NCI-H345 treated with DMSO at 0.1 percent for 48 hours (cell line): ENCODE measurements around the gene CMTM2.
"Not testable (repeated sequence)": the region's sequence is repeated elsewhere in the genome, so short reads cannot be mapped to it uniquely, and the experiment has no call there.

Experiments
- DNase-seq: peaks from one replicate; lab custom pipeline; 2025; ENCODE audit not compliant: unreplicated experiment; lab: John Stamatoyannopoulos, UW

Gene CMTM2

DNA sequence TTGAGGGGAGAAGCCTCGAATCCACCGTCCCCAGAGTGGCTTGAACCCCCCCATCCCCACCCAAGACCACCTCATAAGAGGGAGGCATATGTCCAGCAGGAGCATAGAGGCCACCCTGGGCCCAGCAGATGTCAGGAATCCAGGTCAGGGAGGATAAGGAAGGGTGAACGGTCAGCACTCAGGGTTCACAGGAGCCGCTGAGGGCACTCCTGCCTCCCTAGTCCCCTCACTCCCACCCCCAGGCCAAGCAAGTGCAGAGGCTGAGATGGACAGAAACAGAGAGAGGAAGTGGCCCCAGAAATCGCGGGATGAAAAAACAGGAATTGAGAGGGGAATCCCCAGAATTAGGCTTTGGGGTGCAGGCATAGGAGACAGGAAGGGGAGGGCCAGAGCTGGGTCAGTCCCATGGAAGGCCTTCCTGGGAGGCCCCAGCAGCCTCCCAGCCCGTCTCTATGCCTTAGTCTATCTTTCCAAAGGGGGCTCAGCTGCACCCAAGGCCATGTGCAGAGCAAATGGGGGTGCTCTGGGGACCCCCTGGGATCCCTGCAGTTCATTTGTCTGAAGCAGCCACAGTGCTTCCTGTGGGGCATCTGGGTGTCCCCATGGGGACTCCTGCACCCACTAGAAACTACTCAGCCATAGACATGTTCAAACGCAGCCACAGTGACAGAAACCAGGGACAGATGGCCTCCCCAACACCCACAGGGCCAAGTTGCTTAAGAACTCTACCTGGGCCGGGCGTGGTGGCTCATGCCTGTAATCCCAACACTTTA, 26.9 kb downstream of the CMTM2 start:
- DNase-seq, result no peak

DNA sequence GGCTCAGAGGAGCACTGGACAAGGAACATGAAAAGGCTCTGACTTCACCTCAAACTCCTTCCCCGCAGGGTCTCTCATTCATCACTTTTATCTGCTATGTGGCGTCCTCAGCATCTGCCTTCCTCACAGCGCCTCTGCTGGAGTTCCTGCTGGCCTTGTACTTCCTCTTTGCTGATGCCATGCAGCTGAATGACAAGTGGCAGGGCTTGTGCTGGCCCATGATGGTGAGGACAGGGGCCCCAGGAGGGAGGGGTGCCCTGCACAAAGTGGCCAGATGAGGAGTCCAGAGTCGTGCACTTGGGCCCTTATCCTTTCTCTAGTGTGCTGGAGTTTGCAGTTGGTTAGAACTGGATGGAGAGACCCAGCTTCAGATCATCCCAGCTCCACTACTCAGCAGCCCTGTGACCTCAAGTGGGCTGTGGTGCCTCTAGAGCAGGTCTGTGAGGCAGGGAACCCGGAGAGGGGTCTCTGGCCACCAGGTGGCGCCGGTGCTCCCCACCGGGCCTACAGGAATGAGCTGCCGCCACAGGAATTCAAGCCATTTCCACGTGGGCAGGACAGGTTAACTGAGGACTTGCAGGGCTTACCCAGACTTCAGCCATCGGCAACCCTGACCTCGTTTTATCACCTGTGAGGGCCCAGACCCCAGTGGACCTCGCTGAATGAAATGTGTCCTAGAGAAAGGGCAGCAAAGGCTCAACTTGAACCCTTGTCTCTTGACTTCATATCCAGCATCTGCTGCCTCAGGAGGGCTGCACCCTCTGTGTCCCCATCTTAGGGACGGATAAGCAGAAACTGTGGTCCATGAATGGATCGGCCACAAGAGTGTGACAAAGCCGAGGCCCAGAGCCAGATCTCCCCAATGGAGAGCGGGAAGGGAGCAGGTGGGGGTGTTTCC, 29.2 kb downstream of the CMTM2 start:
- peak; percentile 12 for DNase-seq

DNA sequence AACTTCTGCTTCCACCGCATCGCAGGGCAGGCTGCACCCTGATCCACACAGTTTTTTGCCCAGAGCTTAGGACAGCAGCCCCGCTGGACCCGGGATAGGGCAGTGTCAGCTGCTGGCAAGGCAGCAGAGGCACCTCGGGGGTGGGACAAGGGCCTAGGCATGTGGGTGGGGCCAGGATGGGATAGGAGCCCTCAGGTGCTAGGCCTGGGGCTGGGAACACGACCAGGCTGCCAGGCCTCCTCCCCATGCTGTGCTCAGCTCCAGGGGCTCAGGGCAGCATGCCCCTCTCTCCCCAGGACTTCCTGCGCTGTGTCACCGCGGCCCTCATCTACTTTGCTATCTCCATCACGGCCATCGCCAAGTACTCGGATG, 29.9 kb downstream of the CMTM2 start:
- no peak for DNase-seq

DNA sequence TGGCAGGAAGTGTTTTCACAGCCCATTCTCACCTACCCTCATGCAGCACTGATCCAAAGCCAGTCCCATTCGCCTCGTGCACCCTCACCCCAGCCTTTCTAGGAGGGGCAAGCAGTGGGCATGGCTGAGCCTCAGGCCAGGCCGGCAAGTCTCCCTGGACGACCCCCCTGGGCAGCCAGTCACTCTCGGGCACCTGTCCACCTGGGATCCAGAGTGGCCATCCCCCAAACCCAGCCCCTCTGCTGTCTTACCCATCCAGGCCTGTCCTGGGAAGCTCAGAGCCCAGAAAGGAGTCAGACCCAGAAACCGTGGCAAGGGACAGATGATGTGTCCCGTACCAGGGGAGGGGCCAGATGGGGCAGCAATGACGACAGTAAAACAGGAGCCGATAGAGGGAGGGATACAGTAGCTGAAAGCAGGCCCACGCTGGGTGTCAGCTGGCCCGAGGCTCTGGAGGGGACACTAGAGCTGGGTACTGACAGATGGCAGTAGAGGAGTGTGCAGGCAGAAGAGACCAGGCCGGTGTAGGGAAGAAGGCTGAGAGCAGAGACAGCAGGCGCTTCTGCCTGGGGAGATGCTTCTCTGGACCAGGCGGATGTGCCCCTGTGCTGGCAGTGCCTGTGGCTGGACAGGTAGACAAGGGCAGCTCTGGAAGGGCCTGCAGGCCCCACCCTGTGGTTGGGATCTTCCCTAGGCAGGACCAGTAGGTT, 31.0 kb downstream of the CMTM2 start:
- DNase-seq, result no peak

DNA sequence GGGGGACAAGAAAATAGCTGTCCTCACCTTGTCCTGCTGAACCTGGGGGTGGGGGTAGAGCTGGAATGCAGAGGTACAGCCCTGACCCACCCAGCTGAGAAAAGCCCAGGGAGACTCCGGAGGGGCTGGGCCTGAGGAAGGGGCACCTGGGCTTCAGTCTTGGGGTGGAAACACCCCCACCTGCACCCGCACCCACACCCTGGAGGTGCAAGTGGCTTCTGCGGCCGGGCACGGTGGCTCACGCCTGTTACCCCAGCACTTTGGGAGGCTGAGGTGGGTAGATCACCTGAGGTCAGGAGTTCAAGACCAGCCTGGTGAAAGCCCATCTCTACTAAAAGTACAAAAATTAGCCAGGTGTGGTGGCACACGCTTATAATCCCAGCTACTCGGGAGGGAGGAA, 32.6 kb downstream of the CMTM2 start:
- DNase-seq, result not testable (repeated sequence)

DNA sequence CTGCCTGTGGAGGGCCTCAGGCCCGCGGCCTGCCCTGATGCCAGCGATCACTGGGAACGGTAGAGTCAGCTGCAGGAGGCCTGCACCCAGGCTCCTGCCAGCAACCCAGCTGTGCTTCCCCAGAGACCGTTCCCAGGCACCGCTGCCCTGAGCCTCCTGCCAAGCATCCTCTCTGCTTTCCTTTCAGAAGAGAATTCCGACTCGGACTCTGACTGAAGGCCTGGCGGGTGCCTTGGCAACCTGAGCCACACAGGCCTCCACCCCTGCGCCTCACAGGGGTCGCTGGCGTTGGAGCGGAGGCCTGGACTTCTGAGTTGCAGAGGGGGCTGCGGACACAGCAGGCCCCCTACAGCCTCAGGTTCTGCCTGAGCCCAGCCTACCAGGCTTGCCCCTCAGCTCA, 33.2 kb downstream of the CMTM2 start:
- DNase-seq, result no peak

DNA sequence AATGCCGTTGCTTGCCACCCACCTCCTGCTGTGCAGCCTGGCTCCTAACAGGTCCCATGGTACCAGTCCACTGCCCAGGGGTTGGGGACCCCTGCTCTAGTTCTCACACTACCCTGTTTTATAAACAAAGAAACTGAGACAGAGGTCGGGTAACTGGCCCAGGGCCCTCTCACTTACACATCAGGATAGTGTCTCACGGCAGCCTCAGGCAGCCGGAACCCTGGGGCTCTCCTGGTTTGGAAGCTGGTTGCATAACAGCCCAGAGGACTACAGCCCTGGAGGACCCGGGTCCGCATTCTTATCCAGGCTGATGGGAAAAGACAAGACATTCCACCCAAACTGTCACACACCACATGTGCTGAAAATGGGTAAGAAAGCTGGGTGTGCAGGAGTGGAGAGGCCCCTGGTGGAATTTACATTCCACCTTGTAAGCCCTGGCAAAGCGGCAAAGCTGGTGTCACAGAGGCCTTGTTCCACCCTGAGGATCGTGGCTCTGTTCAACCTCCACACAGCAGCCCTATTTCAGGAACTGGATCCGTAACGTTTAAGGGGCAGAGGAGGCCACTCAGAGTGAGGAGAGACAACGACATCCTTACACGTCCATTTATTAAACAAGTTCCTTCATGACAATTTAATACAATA, 35.0 kb downstream of the CMTM2 start:
- DNase-seq, result no peak

DNA sequence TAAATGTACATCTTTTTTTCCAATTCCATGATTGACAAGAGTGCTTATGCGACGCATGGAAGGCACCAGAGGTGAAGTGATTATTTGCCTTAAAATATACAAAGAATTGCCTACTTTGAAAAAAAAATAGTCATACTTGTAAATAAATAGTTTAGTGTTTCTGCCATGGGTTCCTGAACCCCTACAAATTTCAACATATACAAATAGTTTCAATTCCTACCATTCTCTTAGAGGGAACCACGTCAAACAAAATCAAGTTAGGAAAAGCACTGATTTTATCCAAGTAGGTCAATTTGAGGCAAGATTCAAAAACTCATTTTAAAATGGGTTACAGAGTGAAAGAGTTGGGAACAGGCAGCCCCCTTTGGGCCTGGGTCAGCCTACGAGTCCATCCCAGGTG, 36.9 kb downstream of the CMTM2 start:
- DNase-seq, result no peak

DNA sequence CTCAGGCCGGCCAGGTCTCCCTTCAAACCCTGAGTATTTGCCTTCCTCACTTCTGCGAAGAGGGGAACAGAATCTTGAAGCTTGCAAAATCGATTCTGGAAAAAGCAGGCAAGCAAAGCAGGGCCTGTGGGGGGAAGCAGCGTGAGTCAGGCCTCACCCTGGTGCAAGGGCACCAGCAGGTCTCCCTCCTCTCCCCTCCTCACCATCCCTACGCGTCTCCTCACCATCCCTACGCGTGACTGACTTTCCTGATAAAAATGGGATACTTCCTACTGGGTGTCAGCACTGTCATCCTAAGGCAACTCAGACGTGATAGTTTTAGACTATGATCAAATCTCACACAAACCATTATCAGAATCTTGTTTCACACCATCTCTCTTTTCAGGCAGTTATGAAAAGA, 37.3 kb downstream of the CMTM2 start:
- no peak for DNase-seq

DNA sequence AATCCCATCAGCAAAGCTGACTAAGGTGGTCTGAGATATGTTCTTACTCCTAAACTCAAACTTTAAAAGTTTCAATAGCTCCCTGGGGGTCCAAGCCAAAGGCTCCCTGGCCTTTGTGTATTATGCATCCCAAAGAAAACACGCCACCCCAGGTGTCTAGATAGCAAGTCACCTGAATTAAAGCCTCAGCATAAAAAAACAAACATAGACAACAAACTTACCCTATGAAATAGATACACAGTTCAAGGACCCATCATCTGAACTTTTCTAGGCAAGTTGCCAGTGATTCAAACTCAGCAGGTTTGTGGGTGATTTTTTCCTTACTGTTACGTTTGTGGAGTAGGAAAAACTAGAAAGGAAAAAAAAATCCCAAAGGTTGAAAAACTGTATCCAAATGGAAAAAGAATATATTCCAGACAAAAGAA, 37.8 kb downstream of the CMTM2 start:
- DNase-seq, result no peak

DNA sequence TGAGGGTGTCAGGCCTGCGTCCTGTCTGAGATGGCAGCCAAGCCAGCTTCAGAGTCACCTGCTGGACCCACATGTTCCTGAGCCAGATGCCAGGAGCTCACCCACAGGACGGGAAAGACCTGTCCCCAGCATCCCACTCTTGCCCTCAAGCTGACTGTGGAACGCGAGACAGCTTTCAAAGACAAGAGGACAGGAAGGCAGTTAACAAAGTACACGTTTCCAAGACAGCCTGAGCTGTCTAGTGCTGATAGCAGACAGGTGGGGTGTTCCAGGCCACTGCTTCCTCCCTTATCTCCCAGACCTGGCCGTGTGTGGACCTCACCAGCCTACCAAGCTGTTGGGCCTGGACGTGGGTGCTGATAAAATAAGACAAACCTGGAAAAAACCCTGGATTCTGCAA, 38.5 kb downstream of the CMTM2 start:
- no peak for DNase-seq

DNA sequence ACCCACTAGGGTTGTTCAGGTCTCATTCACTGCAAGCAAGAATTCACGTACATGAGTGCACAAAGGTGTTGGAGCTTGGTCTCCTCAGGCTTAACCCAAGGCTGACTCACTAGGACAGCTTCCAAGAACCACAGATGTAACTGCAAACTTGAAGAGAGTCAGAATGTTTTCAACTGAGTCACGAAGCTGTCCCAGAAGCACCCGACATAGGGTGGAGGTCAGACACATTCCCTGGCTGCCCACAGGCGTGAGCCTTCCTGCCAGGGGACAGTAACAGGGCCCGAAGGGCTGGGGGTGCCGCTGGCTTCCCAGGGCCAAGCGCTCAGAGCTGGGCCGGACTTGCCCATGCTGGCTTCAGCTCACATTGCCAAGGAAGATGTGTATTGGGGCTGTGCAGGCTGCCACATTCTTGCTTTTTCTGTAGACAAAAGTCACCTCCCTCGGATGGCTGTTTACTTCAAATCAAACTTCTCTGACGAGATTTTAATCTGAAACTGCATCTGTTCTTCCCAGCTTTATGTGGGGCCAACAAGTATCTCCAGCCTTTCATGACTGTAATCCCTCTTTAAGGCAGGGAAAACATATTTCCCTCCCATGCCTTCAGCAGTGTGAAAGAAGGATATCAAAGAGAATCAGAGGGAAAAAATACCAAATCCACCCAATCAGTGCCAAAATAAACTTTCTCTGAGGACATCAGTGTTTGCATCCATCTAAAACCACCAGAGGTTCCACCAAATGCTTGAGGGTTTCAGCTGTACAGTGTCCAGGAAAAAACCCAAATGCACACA, 39.5 kb downstream of the CMTM2 start:
- no peak for DNase-seq

DNA sequence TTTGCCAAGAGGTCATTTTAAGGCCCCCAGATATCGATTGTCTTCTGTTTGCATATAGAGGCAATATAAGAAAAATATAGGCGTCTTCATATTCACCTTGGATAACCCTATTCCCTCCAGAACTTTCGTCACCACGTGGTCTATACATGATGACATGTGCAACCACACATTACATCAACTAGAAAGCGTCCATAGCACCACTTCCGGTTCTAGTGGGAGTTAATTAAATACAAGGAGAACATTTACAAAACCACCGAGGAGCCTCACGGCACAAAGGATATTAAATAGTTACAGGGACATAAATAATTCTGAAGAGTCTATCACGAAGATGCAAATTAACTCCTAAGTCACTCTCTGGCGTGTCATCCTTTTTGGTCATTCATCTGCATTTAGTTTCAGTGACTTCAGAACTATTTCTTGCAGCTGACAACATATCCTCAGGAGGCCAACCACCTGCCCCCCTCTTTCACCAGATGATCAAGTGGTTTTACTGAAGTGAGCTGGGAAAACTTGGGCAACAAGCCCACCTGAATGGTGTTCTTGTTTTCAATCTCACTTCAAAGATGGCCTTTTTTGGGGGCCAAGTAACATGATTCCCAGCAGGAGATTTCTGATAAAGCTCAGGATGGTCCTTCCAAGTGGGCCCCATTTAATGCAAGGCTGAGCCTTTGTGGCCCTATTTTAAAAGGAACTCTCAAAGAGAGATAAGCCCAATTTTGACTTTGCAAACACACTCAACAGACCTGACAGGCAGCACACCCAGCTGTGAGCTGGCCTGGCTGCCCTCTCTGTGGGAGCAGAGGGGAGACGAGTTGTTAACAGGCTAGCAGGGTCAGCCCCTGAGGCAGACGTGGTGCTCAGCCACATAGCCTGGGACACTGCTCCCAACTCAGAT, 40.5 kb downstream of the CMTM2 start:
- DNase-seq, result no peak

DNA sequence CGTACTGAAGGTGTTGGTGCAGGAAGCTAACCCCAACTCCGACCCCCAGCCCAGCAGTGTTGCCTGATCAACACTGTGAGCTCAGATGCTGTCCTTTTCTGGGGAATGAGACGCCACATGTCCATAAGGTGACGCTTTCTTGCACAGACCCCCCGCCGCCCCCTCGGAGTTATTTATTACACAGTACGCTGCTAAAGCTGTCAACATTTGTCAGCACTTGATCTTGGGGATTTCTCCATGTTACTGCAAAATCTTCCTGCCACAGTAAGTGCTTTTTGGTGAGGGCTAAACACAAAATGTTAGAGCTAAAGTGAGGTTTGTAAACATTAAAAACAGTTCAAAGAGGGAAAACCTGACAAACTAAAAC, 41.1 kb downstream of the CMTM2 start:
- DNase-seq, result no peak

DNA sequence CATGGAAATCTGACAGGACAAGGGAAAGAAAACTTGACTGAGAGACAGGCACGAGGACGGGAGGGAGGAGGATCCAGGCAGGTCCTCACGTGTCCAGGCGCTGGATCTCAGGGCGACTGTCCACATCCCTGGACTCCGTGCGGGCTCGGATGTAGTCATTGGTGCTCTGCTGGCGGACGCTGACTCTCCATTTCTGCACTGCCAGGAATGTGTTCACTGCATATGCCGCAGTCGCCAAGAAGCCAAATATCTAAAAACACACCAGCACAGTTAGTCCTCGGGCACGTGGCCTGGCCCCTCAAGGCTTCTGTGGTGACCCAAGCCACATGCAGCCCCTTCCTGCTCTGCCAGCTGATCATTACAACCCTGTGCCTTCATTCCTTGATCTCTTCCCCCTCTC, 42.7 kb downstream of the CMTM2 start:
- DNase-seq, result no peak

DNA sequence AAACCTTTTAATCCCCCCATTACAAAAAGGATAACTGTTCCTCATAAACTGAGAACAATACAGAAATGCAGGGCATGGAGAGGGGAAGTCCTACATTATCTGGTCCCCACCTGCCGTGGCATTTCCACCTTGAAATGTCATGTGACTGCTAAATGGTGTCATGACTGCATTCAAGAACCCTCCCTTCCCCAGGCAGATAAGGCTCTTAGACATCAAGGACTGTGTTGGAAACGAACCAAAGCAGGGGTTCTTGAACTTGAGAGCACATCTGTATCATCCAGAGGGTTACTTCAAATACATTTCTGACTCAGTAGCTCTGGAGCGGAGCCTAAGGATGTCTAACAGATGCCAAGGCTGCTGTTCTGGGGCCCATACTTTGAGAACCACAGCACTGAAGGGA, 43.6 kb downstream of the CMTM2 start:
- no peak for DNase-seq

DNA sequence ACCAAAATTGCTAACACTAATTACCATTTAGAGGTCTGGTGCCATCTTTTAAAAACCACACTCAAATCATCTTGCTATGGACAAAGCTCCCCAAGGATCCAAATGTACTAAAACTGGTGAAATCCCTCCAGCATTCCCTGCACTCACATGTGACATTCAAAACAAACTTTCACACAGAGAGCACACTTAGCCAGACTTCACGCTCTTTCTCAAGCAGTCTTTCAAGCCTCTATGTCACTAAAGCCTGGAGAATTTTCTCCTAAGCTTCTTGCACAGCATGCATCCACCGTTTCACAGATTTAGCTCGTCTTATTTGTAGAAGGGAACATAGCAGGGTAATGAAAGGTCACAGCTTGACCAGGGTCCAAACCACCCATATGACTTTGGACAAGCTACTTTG, 44.5 kb downstream of the CMTM2 start:
- no peak for DNase-seq

DNA sequence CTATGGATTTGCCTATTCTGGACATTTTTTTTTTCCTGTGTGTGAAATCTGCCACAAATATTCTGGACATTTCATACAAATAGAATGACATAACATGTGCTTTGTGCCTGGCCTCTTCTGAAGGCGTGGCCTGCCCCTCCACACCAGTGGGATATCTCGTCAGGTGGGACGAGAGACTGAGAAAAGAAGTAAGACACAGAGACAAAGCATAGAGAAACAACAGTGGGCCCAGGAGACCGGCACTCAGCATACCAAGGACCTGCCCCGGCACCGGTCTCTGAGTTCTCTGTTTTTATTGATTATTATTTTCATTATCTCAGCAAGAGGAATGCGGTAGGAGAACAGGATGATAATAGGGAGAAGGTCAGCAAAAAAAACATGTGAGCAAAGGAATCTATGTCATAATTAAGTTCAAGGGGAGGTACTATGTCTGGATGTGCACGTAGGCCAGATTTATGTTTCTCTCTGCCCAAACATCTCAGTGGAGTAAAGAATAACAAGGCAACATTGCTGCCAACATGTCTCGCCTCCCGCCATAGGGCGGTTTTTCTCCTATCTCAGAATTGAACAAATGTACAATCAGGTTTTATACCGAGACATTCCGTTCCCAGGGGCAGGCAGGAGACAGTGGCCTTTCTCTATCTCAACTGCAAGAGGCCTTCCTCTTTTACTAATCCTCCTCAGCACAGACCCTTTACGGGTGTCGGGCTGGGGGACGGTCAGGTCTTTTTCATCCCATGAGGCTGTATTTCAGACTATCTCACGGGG, 48.5 kb downstream of the CMTM2 start:
- not testable (repeated sequence) for DNase-seq

DNA sequence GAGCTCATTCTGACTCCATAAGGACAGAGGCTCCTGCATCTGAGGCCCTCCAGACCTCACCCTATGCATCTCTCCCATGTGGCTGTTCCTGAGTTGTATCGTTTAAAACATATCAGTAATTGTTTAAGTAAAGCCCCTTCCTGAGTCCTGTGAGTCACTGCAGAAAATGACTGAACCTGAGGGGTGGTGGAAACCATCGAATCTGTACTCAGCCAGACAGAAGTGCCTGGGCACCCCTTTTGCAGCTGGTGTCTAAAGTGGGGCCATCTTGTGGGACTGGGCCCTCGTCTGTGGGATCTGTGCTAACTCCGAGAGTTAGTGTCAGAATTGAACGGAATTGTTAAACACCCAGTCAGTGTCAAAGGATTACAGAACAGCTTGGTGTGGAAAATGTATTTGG, 50.6 kb downstream of the CMTM2 start:
- no peak for DNase-seq
